HG02759 (cell line): ENCODE data around the gene AGAP2.
A peak's percentile ranks its signal among the peaks of the same experiment; 100 is the strongest.

Source experiments
- ATAC-seq: cut with Tn5 transposase; IDR thresholded peaks from one replicate; pipeline ENCODE4 v1.9.1; 2021; ENCODE audit warnings: mild to moderate bottlenecking, moderate library complexity; ENCODE audit not compliant: unreplicated experiment

Gene AGAP2

DNA sequence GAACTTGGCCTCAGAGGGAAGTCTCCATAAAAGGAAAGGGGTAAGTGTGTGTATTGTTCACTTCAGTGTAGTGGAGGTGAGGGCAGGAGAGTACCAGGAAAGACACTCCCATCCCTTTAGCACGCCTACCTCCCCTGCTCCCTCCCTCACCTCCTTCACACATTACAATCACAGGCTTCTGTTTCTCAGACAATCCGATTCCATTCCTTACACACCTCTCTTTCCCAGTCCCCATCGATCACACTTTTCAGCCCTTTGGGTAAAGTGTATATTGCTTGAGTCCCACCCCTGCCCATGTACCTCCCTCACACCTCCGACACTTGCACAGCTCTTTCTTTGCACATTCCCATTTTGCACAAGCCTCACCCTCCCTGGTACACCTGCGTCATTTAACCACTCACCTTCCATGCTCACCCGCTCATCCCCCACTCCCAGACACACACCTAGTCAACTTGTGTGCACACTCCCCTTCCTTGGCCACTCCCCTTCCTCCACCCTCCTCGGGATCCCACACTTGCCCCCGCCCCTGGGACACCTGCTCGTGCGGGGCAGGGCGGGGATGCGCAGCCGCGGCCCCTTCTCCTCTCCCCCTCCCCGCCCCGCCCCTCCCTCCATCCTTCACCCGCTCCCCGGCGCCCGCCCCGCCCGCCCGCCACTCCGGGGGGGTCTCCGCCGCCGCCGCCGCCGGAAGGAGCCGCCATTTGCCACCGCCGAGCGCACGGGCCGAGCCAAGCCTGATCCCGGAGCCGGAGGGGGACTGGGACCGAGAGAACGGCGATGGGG, 16.1 kb upstream of the AGAP2 start, which contains the start of gene MARCHF9:
Gene MARCHF9 (plus strand): TSS at position 693 of the 783 bp plus-strand sequence. CDS start 426 bp downstream, outside the sequence.
- peak; percentile 37 for ATAC-seq

- ATAC-seq = no peak
These were observed 15.3 kb upstream of the AGAP2 start for GRCh38 chr12:57753756-57754337.

- ATAC-seq = no peak
These were observed 14.1 kb upstream of the AGAP2 start for GRCh38 chr12:57752668-57753000.

DNA sequence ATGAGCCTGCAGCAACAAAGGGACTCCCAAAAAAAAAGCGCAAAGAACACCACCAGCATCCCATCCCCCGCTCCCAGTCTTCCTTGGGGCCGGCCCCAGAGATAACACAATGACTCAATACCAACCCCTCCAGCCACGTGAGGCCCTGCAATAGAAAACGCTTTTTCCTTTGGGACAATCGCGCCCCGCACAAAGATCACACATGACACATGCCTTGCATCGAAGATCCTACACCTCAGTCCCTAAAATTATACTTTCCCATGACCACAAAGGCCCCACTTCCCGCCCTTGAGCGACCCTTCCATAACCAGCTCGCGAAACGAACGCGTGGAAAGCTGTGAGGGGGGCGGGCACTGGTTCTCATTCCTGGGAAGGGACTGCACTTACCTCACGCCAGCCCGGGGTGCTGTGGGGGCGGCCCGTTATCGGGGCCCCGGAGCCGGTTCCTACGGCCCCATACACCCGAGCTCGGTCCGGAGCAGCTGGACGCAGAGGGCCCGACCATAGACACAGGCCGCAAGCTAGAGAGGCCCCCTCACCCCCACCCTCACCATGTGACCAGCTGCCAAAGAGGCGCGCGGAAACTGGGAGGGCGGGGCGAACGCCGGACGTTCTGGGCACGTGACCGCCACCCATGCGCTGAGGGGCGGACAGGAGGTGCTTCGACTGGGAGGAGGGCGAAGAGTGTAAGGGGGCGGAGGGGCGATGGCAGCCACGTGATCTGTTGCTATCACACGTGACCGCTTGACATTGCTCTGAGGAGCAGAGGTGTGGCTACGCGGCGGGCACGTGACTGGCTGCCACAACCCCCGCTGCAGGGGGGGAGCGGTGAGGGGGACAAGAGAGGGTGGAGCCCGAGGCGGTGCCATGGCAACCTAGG, 13.5 kb upstream of the AGAP2 start, which contains the start of gene CDK4:
Gene CDK4 (minus strand): TSS at position 523 of the 880 bp plus-strand sequence. CDS start 593 bp downstream, outside the sequence.
- ATAC-seq = peak; percentile 70

DNA sequence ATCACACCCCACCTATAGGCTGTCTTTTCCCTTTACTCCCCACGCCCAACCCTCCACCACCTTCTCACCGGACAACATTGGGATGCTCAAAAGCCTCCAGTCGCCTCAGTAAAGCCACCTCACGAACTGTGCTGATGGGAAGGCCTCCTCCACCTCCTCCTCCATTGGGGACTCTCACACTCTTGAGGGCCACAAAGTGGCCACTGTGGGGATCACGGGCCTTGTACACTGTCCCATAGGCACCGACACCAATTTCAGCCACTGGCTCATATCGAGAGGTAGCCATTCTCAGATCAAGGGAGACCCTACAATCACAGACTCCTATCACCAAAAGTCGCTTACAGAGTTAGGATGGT, 12.9 kb upstream of the AGAP2 start:
- ATAC-seq = no peak

- no peak for ATAC-seq
These were observed 12.3 kb upstream of the AGAP2 start for GRCh38 chr12:57750561-57751431.

DNA sequence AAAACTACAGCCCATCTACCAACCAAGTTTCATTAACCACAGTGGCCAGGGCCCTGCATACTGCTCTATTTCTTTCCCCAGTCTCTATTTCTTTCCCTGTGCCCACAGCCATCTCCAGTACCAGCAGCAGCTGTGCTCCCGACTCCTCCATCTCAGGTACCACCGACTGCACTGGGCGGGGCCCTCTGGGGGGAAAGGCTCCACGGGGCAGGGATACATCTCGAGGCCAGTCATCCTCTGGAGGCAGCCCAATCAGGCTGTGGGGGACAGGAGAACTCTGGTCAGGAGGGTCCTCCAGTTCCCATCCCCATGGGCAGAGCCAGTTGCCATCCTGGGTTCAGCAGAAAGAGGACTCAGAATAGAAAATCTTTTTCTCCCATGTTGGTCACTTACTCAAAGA, 10.5 kb upstream of the AGAP2 start:
- no peak for ATAC-seq

DNA sequence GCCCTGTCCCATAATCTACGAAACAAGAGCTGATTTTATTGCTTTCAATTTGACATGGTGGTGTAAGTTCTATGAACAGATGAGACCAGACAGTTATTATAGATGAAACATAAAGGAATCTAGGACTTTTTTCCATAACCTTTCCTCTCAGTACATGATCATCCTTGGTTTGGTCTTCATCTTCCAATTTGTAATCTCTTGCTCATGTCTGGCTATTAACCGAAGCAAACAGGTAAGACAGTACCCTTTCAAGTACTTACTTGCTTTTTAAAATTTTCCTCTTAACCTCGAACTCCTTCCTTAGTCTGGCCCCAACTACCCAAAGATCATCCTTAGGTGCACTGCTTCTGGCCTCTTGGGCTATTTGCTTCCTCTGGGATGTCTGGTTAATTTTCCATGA, 7.5 kb upstream of the AGAP2 start:
- ATAC-seq = no peak

GRCh38 chr12:57745485-57745881, 6.9 kb upstream of the AGAP2 start:
- no peak for ATAC-seq

- ATAC-seq = peak; percentile 81
These were observed 6.4 kb upstream of the AGAP2 start, which contains the start of gene TSPAN31 for GRCh38 chr12:57744777-57745484. TSS of gene TSPAN31 (plus strand) at chr12:57745039. CDS start at chr12:57745155, 116 bp downstream.

- ATAC-seq = peak; percentile 35
These were observed 5.7 kb upstream of the AGAP2 start for GRCh38 chr12:57744194-57744776.

DNA sequence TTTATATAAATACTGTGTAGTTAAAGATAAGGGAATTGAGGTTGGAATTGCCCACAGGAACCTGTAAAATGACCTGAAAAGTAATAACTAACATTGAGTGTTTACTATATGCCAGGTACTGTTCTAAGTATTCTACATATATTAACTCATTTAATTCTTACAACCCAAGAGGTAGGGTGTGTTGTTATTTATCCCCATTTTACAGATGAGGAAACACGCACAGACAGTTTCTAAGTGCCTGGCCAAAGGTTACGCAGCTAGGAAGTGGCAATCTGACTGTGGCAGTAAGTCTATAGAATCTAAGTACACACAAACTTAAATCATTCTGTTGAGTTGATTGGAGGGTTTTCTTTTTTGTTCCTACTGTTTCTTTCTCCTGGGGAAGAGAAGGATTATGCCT, 5.2 kb upstream of the AGAP2 start:
- ATAC-seq = no peak

- peak; percentile 64 for ATAC-seq
These were observed 3.5 kb upstream of the AGAP2 start for GRCh38 chr12:57741844-57742738.

DNA sequence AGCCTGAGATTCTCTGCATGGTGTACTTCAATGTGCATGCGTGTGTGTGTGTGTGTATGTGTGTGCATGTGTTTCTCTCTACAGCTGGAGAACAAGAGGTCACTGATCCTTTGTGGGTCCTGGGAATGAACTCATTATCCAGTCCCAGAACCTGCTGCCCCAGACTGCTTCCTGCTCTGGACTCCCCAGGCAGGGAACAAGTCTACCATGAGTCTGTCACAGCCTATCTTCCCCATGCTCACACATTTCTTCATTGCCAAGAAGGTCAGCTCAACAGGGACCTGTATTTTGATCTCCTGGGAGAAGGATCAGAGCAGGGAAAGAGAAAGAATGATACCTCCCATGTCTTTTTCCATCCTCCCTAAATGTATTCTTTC, 2.9 kb upstream of the AGAP2 start:
- no peak for ATAC-seq

- ATAC-seq = peak; percentile 44
These were observed 2.3 kb upstream of the AGAP2 start for GRCh38 chr12:57740656-57741412.

DNA sequence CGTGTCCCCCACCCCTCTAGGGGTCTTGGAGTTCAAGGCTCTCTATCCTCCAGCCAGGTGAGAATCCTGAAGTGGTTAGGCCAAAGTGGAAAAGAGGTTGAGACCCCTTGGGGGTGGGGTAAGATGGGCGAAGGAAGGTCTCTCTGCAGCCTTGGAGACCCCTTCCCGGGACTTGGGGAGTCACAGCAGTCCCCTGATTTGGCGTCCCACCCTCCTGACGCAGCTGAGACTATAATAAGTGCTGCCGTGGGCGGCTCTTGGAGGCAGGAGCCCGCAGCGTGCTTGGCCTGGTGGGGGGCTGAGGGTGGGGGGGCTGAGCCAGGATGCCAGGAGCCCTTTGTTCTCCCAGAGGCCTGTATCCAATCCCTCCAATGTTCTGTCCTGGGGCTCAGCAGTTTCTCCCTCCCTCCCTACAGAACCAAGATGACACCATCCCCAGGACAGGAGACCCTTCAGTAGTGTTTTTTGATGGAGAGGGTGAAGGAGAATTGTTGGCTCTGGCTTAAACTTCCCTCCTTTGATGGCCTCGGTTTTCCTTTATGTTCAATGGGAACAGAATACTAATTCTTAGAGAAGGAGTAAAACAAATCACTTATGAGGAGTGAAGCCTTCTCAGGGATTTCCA, 1.5 kb upstream of the AGAP2 start:
- ATAC-seq = no peak

DNA sequence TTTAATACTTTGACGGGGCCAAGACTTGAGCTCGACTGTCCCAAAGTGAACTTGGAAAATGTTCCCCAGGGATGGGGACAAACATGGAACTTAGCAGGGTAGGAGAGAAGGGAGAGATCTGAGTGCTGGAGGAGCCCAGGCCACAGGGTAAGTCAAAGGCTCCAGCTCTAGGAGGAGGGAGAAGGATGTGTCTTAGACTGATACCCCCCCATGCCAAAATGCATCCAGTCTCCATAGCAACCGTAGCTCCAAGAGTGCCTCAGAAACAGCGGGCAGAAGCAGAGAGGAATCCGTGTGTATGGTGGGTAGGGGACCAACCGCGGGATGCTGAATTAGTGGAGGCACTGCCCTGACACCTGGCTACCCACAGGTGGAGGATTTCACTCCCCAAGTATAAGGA, 845 bp upstream of the AGAP2 start:
- no peak for ATAC-seq
